Osteocyte (in vitro differentiated cells): Measurements from ENCODE around the gene TUBGCP6. TPM values are rescaled to one million over a fixed set of nuclear protein-coding genes. Genes with fewer than 3 reads are reported as not detected.

Experiments
- DNase-seq: peaks from one replicate; pipeline ENCODE4 v3.0.0; 2021; ENCODE audit warnings: mixed read lengths; ENCODE audit not compliant: unreplicated experiment; ENCODE audit errors: extremely low spot score
- H3K27ac Mint-ChIP-seq: one replicate; pipeline ENCODE4 v1.8.0; 2021; ENCODE audit warnings: mild to moderate bottlenecking, mixed read lengths; ENCODE audit not compliant: unreplicated experiment
- H3K27me3 Mint-ChIP-seq: one replicate; pipeline ENCODE4 v1.8.0; 2021; ENCODE audit warnings: mixed read lengths; ENCODE audit not compliant: unreplicated experiment
- H3K36me3 Mint-ChIP-seq: one replicate; pipeline ENCODE4 v1.8.0; 2021; ENCODE audit warnings: mixed read lengths; ENCODE audit not compliant: unreplicated experiment
- H3K4me1 Mint-ChIP-seq: one replicate; pipeline ENCODE4 v1.8.0; 2021; ENCODE audit warnings: mixed read lengths; ENCODE audit not compliant: unreplicated experiment
- H3K4me3 Mint-ChIP-seq: one replicate; pipeline ENCODE4 v1.8.0; 2021; ENCODE audit warnings: mild to moderate bottlenecking, moderate library complexity, mixed read lengths; ENCODE audit not compliant: unreplicated experiment
- H3K9me3 Mint-ChIP-seq: one replicate; pipeline ENCODE4 v1.8.0; 2021; ENCODE audit warnings: mixed read lengths; ENCODE audit not compliant: unreplicated experiment
- CTCF ChIP-seq: fragments of 200-600 bp; sonication (generic); IDR thresholded peaks from 2 replicates; pipeline ENCODE4 v1.5.0; 2021; ENCODE audit warnings: antibody characterized with exemption, mild to moderate bottlenecking, moderate library complexity
- total RNA-seq: library from RNA; stranded (reverse); gene quantifications from 2 replicates; pipeline ENCODE4 v1.2.1, GENCODE V29; 2021

TUBGCP6 gene
- total RNA-seq, 1 donor from 2014 or later: 55.7 TPM

GRCh38 chr22:50269573-50269969, 24.7 kb upstream of the TUBGCP6 start:
- Mint-ChIP-seq H3K36me3 (peaks cover 6% of the 10 kb centered on the region), H3K4me3 (peak overlapping the region; percentile 61), H3K9me3 (no peaks in the 10 kb centered on the region), H3K27me3 (no peaks in the 10 kb centered on the region), H3K27ac (no peak overlapping the region), H3K4me1 (peaks cover 19% of the 10 kb centered on the region)
- DNase-seq: no peak
- TF ChIP-seq CTCF: no peak

DNA sequence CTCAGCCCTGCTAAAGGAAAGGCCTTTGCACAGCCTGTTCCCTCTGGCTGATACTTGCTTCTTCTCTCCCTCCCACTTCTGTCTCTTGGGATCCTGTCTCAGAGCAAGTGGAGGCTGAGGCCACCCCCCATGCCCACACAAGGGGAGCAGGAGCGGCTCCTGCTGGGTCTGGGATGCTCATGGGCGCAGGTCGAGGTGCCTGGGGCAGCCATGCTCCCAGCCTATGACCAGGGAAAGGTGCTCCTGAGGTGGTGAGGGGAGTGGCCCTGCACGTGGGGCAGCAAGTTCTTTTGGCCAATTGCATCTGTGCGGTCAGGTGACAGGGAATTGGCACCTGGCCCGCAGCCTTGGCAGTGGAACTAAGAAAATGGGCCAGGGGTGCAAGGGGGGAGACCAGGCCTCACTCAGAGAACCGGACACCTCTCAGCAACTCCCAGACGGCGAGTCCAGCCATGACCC, 23.9 kb upstream of the TUBGCP6 start:
- H3K27ac Mint-ChIP-seq: no peak overlapping the region
- no peaks in the 10 kb centered on the region for H3K36me3 Mint-ChIP-seq
- no peak overlapping the region for H3K4me3 Mint-ChIP-seq
- H3K9me3 Mint-ChIP-seq: no peaks in the 10 kb centered on the region
- no peak for TF ChIP-seq CTCF
- DNase-seq: no peak
- H3K27me3 Mint-ChIP-seq: no peaks in the 10 kb centered on the region
- peaks cover 19% of the 10 kb centered on the region for H3K4me1 Mint-ChIP-seq

- Mint-ChIP-seq H3K9me3 (no peaks in the 10 kb centered on the region), H3K27me3 (no peaks in the 10 kb centered on the region), H3K4me1 (peaks cover 23% of the 10 kb centered on the region), H3K36me3 (no peaks in the 10 kb centered on the region), H3K4me3 (no peak overlapping the region), H3K27ac (no peak overlapping the region)
- DNase-seq: no peak
- no peak for TF ChIP-seq CTCF
Observed at GRCh38 chr22:50267591-50268390, 23.0 kb upstream of the TUBGCP6 start.

DNA sequence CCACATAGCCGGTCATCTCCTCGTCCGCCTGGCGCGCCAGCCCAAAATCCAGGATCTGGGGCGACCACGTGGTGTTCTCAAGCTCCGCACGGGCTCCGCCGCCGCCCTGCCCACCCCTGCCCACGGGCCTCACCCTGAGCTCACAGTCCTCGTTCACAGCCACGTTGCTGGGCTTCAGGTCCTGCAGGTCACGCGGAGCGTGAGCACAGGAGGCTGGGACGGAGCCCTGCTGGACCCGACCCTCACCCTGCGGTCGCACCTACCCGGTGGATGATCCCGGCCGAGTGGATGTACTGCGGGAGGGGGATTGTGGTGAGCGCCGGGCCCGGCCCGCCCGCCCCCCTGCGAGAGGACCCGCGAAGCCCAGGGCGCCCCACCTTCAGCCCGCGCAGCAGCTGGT, 22.2 kb upstream of the TUBGCP6 start:
- Mint-ChIP-seq H3K4me3 (no peak overlapping the region), H3K36me3 (no peaks in the 10 kb centered on the region), H3K27ac (no peak overlapping the region), H3K4me1 (peaks cover 31% of the 10 kb centered on the region), H3K9me3 (no peaks in the 10 kb centered on the region), H3K27me3 (no peaks in the 10 kb centered on the region)
- no peak for DNase-seq
- TF ChIP-seq CTCF: no peak

DNA sequence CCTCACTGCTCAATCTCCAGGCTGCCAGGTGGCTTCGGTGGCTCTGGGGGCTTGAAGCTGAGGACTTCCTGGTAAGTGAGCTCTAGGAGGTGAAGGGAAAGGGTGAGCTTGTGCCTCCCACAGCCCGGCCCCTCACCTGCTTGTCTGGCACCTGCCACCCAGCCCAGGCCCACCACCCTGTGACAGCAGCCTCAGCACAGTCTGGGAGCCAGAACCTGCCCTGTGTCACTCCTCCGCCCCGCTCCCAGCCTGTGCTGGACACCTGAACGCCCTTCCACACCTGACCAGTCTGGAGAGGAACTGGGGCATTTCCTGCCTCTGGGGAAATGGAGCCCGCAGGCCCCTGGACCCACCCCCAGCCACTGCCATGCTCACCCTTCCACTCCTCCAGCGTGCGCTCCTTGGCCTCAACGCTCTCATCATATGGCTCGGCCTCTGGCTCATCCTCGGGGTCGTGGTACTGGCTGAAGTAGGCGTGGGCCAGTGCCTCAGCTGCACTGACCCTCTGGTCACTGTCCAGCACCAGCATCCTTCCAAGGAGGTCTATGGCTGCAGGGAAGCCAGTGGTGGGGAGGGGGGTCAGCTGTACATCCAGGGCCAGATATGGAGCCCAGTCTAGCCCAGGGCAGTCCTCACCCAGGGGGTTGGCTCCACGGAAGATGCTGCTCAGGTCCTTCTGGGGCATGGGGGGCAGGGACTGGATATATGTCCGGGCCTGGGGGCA, 20.3 kb upstream of the TUBGCP6 start:
- no peak overlapping the region for H3K27ac Mint-ChIP-seq
- no peak for TF ChIP-seq CTCF
- H3K36me3 Mint-ChIP-seq: no peaks in the 10 kb centered on the region
- peaks cover 31% of the 10 kb centered on the region for H3K4me1 Mint-ChIP-seq
- H3K27me3 Mint-ChIP-seq: no peaks in the 10 kb centered on the region
- no peaks in the 10 kb centered on the region for H3K9me3 Mint-ChIP-seq
- no peak for DNase-seq
- H3K4me3 Mint-ChIP-seq: no peak overlapping the region
